NK-92 treated with Interleukin-12 subunit alpha and Interleukin-12 subunit beta, amount 100 ng/mL, for 24 hours (cell line): ENCODE results near the gene KCNH3.
"Not testable (repeated sequence)": the region's sequence is repeated elsewhere in the genome, so short reads cannot be mapped to it uniquely, and the experiment has no call there.

Experiments used
- DNase-seq: peaks from one replicate; lab custom pipeline; 2025; lab: John Stamatoyannopoulos, UW

KCNH3 gene

GRCh38 chr12:49584591-49584990 lies 45.8 kb downstream of the KCNH3 start:
- no peak for DNase-seq

- DNase-seq: no peak
Observed at GRCh38 chr12:49585477-49586459, 46.9 kb downstream of the KCNH3 start.

GRCh38 chr12:49587174-49587908 lies 48.5 kb downstream of the KCNH3 start:
- DNase-seq: no peak

GRCh38 chr12:49588281-49588680 lies 49.5 kb downstream of the KCNH3 start:
- DNase-seq: no peak

GRCh38 chr12:49588721-49589516 lies 50.1 kb downstream of the KCNH3 start:
- DNase-seq: no peak

GRCh38 chr12:49598527-49598926 lies 59.7 kb downstream of the KCNH3 start:
- no peak for DNase-seq

GRCh38 chr12:49599961-49600360 lies 61.1 kb downstream of the KCNH3 start:
- DNase-seq: no peak

- no peak for DNase-seq
Observed at GRCh38 chr12:49603721-49604120, 64.9 kb downstream of the KCNH3 start.

GRCh38 chr12:49604856-49605255 lies 66.0 kb downstream of the KCNH3 start:
- DNase-seq: no peak

GRCh38 chr12:49605539-49605938 lies 66.7 kb downstream of the KCNH3 start, which contains the start of gene FAM186B:
Gene FAM186B, minus strand, starts transcription at chr12:49605639. Its CDS starts 162 bp downstream, at chr12:49605477.
- not testable (repeated sequence) for DNase-seq
